ENCODE results near the gene KRTAP20-3. TPM values are rescaled to one million over a fixed set of nuclear protein-coding genes. Genes with fewer than 3 reads are reported as not detected.

KRTAP20-3 gene
- total and polyA plus RNA-seq, 10 of the 15 experiments (the other 5 are each of a cell fraction or from before 2014, with no cell fraction given), result not detected

GRCh38 chr21:30638686-30639085 is 4.0 kb upstream of the KRTAP20-3 start (continued):
- TF ChIP-seq NFYA (IDR thresholded peaks at IDR 0.05; ENCODE audit: borderline replicate concordance, low read depth, low read length) (no peak), TCF3 (IDR thresholded peaks at IDR 0.05; ENCODE audit: borderline replicate concordance, insufficient read depth, low read depth, low read length) (no peak), SIX5 (IDR thresholded peaks at IDR 0.05; ENCODE audit: low read depth, low read length, severe bottlenecking) (no peak), POLR2AphosphoS2 (IDR thresholded peaks at IDR 0.05; ENCODE audit: low read depth, low read length) (no peak), RB1 (IDR thresholded peaks at IDR 0.05; ENCODE audit: borderline replicate concordance) (no peak), BCLAF1 (IDR thresholded peaks at IDR 0.05) (no peak), PAX5 (IDR thresholded peaks at IDR 0.05; ENCODE audit: borderline replicate concordance, low read depth, low read length) (no peak), CEBPZ (IDR thresholded peaks at IDR 0.05; ENCODE audit: low read depth, low read length) (no peak), CBX5 (IDR thresholded peaks at IDR 0.05; ENCODE audit: low read depth) (no peak), RUNX3 (IDR thresholded peaks at IDR 0.05; ENCODE audit: low read length) (no peak), ASH2L (IDR thresholded peaks at IDR 0.05; ENCODE audit: borderline replicate concordance, low read depth) (no peak)
- TF ChIP-seq, protein P1, sequence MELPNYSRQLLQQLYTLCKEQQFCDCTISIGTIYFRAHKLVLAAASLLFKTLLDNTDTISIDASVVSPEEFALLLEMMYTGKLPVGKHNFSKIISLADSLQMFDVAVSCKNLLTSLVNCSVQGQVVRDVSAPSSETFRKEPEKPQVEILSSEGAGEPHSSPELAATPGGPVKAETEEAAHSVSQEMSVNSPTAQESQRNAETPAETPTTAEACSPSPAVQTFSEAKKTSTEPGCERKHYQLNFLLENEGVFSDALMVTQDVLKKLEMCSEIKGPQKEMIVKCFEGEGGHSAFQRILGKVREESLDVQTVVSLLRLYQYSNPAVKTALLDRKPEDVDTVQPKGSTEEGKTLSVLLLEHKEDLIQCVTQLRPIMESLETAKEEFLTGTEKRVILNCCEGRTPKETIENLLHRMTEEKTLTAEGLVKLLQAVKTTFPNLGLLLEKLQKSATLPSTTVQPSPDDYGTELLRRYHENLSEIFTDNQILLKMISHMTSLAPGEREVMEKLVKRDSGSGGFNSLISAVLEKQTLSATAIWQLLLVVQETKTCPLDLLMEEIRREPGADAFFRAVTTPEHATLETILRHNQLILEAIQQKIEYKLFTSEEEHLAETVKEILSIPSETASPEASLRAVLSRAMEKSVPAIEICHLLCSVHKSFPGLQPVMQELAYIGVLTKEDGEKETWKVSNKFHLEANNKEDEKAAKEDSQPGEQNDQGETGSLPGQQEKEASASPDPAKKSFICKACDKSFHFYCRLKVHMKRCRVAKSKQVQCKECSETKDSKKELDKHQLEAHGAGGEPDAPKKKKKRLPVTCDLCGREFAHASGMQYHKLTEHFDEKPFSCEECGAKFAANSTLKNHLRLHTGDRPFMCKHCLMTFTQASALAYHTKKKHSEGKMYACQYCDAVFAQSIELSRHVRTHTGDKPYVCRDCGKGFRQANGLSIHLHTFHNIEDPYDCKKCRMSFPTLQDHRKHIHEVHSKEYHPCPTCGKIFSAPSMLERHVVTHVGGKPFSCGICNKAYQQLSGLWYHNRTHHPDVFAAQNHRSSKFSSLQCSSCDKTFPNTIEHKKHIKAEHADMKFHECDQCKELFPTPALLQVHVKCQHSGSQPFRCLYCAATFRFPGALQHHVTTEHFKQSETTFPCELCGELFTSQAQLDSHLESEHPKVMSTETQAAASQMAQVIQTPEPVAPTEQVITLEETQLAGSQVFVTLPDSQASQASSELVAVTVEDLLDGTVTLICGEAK (IDR thresholded peaks at IDR 0.05; ENCODE audit: borderline replicate concordance), result no peak
- TF ChIP-seq, protein P2, sequence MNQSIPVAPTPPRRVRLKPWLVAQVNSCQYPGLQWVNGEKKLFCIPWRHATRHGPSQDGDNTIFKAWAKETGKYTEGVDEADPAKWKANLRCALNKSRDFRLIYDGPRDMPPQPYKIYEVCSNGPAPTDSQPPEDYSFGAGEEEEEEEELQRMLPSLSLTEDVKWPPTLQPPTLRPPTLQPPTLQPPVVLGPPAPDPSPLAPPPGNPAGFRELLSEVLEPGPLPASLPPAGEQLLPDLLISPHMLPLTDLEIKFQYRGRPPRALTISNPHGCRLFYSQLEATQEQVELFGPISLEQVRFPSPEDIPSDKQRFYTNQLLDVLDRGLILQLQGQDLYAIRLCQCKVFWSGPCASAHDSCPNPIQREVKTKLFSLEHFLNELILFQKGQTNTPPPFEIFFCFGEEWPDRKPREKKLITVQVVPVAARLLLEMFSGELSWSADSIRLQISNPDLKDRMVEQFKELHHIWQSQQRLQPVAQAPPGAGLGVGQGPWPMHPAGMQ (IDR thresholded peaks at IDR 0.05; ENCODE audit: borderline replicate concordance), result no peak

Data from GM12878 (cell line).